CD4-positive, alpha-beta memory T cell (primary cell): ENCODE results near the gene MED22. TPM values are rescaled to one million over a fixed set of nuclear protein-coding genes. Genes with fewer than 3 reads are reported as not detected.
"Not testable (repeated sequence)": the region's sequence is repeated elsewhere in the genome, so short reads cannot be mapped to it uniquely, and the experiment has no call there.

Source experiments
- CTCF ChIA-PET: fragments of 350-600 bp; sonication (Branson Sonifier 250); formaldehyde crosslinking; loops from one replicate; lab custom pipeline; 2021; ENCODE audit warnings: inconsistent platforms; ENCODE audit not compliant: partially characterized antibody; lab: Charles Lee
- POLR2A ChIA-PET: fragments of 350-600 bp; sonication (Branson Sonifier 250); formaldehyde crosslinking; loops from one replicate; lab custom pipeline; 2021; ENCODE audit not compliant: partially characterized antibody; lab: Charles Lee
- DNase-seq, 5 donors: peaks; one replicate each; pipeline versions ENCODE4 v3.0.0 to v3.0.0-alpha.2; 2020 to 2022; ENCODE audit warnings: mixed read lengths in 1 of 5
- H3K27ac ChIP-seq: one replicate; pipeline ENCODE4 v1.7.0; 2013; ENCODE audit warnings: low read depth, low read length
- H3K27me3 ChIP-seq: 2 replicates; pipeline ENCODE4 v1.7.0; 2013; ENCODE audit warnings: mild to moderate bottlenecking, low read length, moderate library complexity; ENCODE audit not compliant: insufficient read depth
- H3K36me3 ChIP-seq: 2 replicates; pipeline ENCODE4 v1.7.0; 2013; ENCODE audit warnings: mild to moderate bottlenecking, low read length, moderate library complexity; ENCODE audit not compliant: insufficient read depth
- H3K4me1 ChIP-seq: 2 replicates; pipeline ENCODE4 v1.7.0; 2013; ENCODE audit warnings: mild to moderate bottlenecking, low read length, moderate library complexity; ENCODE audit not compliant: insufficient read depth
- H3K4me3 ChIP-seq, 2 donors: one replicate each; pipeline ENCODE4 v1.7.0; 2013; ENCODE audit warnings: low read length in 2 of 2, mild to moderate bottlenecking in 1 of 2
- H3K9me3 ChIP-seq, 2 donors: one replicate each; pipeline ENCODE4 v1.7.0; 2013; ENCODE audit warnings: low read length in 2 of 2, control low read depth in 1 of 2; ENCODE audit not compliant: control insufficient read depth in 1 of 2
- H3K27ac Mint-ChIP-seq, 7 donors: one replicate each; pipeline ENCODE4 v1.8.0; 2020 to 2021; ENCODE audit warnings: mixed read lengths in 7 of 7, mild to moderate bottlenecking in 6 of 7, inconsistent platforms in 3 of 7, moderate library complexity in 3 of 7
- H3K27me3 Mint-ChIP-seq, 2 donors: one replicate each; pipeline ENCODE4 v1.8.0; 2020 to 2021; ENCODE audit warnings: mixed read lengths in 2 of 2
- H3K36me3 Mint-ChIP-seq, 2 donors: one replicate each; pipeline ENCODE4 v1.8.0; 2020 to 2021; ENCODE audit warnings: mixed read lengths in 2 of 2, inconsistent platforms in 1 of 2, mild to moderate bottlenecking in 1 of 2
- H3K4me1 Mint-ChIP-seq, 4 donors: one replicate each; pipeline ENCODE4 v1.8.0; 2020 to 2021; ENCODE audit warnings: mixed read lengths in 4 of 4, mild to moderate bottlenecking in 1 of 4
- H3K4me3 Mint-ChIP-seq, 8 donors: one replicate each; pipeline ENCODE4 v1.8.0; 2020 to 2021; ENCODE audit warnings: mixed read lengths in 8 of 8, mild to moderate bottlenecking in 7 of 8, moderate library complexity in 6 of 8, inconsistent platforms in 3 of 8
- H3K9me3 Mint-ChIP-seq, 8 donors: one replicate each; pipeline ENCODE4 v1.8.0; 2020 to 2021; ENCODE audit warnings: mixed read lengths in 8 of 8, mild to moderate bottlenecking in 5 of 8, inconsistent platforms in 3 of 8, moderate library complexity in 1 of 8
- intact Hi-C: fragments of 100-400 bp; cut with micrococcal nuclease; formaldehyde crosslinking; loops from one replicate; pipeline ENCODE4 v1.15.1; 2023
- polyA plus RNA-seq, 2 donors: library from polyadenylated mRNA; unstranded; fragments of 300-500 nt; fragmentation: Illumina TruSeq; gene quantifications; one replicate each; pipeline ENCODE4 v1.2.3, GENCODE V29; 2021
- total RNA-seq, 2 experiments: library from RNA; stranded (reverse); gene quantifications; one replicate each; pipeline ENCODE4 v1.2.3, GENCODE V29; 2021

The MED22 gene
- total RNA-seq, result 10 to 100 TPM; 40.2 to 42.8 TPM
- 10 to 100 TPM in 1 of 2 donors, 1 to 10 TPM in 1; 8.1 to 16.0 TPM for polyA plus RNA-seq

DNA sequence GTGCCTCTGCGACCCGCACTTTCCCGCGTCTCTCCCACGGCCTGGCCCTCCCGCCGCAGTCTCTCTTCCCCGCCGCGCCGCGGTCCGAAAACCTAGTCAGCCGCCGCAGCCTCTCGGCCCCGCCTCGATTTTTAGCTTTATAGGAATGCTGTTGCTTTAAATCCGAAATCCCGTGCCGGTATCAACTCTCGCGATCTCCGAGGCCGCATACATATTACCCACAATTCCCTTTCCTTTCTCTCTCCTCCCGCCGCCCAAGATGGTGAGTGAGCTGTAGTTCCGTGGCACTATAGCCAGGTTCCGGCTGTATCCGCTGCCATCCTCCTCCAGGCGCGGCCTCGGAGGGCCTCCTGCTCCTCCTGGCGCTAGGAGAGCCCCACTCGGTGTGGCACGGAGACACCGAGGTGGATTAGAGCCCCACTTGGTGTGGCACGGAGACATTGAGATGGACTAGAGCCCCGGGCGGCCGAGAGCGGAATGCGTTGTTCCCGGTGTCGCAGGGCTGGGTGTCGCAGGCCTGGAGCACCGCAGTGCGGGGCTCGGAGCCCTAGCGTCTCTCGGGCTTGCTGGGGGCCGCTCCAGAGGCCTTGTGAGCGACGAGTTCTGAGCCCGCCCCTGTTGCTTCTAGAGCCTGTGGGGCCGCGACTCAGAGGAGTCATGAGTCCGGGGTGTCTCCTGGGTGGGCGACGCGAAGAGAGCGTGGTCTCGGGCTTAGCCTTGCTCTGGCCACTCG lies at the start of gene MED22, which contains the start of gene RPL7A:
Gene MED22 (minus strand): TSS at position 147 of the 733 bp plus-strand sequence. CDS start 1,469 bp downstream, outside the sequence.
Gene RPL7A (plus strand): TSS at position 234 of the 733 bp plus-strand sequence. CDS start 26 bp downstream, at position 260.
- peak within 1 kb of the TSS; percentile 88 for H3K27ac ChIP-seq
- no peaks in the 10 kb centered on the region for H3K27me3 ChIP-seq
- peaks cover 64% of the 10 kb centered on the region for H3K36me3 ChIP-seq
- Mint-ChIP-seq H3K27ac (peak within 1 kb of the TSS; percentile 93 to 99 (median 96)), H3K4me1 (peaks cover 21 to 47% (median 33%) of the 10 kb centered on the region in 4 donors), H3K27me3 (no peaks in the 10 kb centered on the region), H3K36me3 (peaks cover 37 to 65% of the 10 kb centered on the region in 2 donors), H3K4me3 (peak within 1 kb of the TSS; percentile 97 to 100 (median 98)), H3K9me3 (no peaks in the 10 kb centered on the region)
- peak; percentile 92 to 94 (median 92) for DNase-seq
- intact Hi-C loops, result loop anchor here (1.0 to 2.0 kb wide), 5 partner anchors 8 to 111 kb away; partner anchors contain the start of genes CACFD1, STKLD1, SURF1 and SURF2
- H3K4me1 ChIP-seq, result peaks cover 33% of the 10 kb centered on the region
- H3K4me3 ChIP-seq, result peak within 1 kb of the TSS; percentile 80 to 99
- no peaks in the 10 kb centered on the region for H3K9me3 ChIP-seq
- CTCF ChIA-PET, result interaction anchor here (1.0 to 1.7 kb wide), 4 partner anchors 9 to 26 kb away, joined by 4 to 9 read pairs (median 4); partner anchors contain the start of genes SURF1 and SURF2
- POLR2A ChIA-PET, result interaction anchor here (0.7 to 18.1 kb wide), 13 partner anchors 8 to 678 kb away, joined by 3 to 437 read pairs (median 6); partner anchors contain the start of genes AK8, CACFD1, DDX31 and GTF3C4

DNA sequence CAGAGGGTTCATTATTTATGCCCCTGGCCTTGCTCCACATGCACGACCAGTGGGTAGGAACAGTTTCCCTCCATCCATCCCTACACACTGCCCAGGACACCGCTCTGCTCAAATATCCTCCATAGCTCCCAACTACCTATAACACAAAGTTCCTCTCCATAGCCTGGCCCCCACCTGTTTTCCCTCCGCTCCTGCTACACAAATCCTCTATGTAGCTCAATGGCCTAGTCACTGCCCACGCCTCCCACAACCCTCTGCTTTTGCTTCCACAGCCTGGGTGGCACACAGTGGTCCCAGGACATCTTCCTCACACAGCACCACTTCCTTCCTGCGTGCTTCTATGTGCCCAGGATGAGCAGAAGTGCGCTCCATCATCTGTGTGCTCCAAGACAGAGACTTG lies 49.4 kb upstream of the MED22 start:
- Histone ChIP-seq H3K9me3 (no peaks in the 10 kb centered on the region), H3K4me3 (no peak overlapping the region), H3K36me3 (no peaks in the 10 kb centered on the region), H3K4me1 (no peaks in the 10 kb centered on the region), H3K27ac (no peak overlapping the region), H3K27me3 (no peaks in the 10 kb centered on the region)
- Mint-ChIP-seq H3K27ac (peak overlapping the region in 1 of 7 donors; percentile 2), H3K4me1 (peaks cover 0 to 3% (median 0%) of the 10 kb centered on the region in 4 donors), H3K36me3 (peaks cover 0 to 1% of the 10 kb centered on the region in 2 donors), H3K9me3 (no peaks in the 10 kb centered on the region), H3K27me3 (peaks cover 0 to 4% of the 10 kb centered on the region in 2 donors), H3K4me3 (no peak overlapping the region)
- ChIA-PET POLR2A (no interaction called here), CTCF (interaction anchor here (1.1 to 1.5 kb wide), 2 partner anchors 211 kb away, joined by 3 to 5 read pairs; no protein-coding TSS in a partner anchor)
- intact Hi-C loops, result no loop called here
- DNase-seq, result peak in 1 of 5 donors; percentile 23

DNA sequence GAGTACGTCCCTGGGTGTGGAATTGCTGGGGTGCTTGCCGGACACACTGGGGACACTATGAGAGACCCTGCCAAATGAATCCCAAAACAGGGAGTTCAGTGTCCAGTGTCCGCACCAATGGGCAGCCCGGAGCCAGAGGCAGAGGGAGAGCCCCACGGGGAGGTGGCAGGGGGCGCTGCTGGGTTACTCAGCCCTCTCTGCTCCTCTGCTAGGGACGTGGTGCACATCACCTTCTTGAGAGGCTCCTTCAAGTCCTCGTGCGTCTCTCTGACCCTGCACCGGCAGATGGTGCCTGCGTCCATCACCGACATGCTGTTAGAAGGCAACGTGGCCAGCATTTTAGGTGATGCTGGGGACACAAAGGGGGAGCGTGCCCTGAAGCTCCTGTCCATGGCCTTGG lies 49.0 kb upstream of the MED22 start:
- POLR2A ChIA-PET, result no interaction called here
- Histone ChIP-seq H3K9me3 (no peaks in the 10 kb centered on the region), H3K27me3 (no peaks in the 10 kb centered on the region), H3K36me3 (no peaks in the 10 kb centered on the region), H3K27ac (no peak overlapping the region), H3K4me3 (no peak overlapping the region), H3K4me1 (no peaks in the 10 kb centered on the region)
- DNase-seq, result peak in 1 of 5 donors; percentile 13
- Mint-ChIP-seq H3K9me3 (no peaks in the 10 kb centered on the region), H3K27ac (no peak overlapping the region), H3K36me3 (peaks cover 0 to under 1% of the 10 kb centered on the region in 2 donors), H3K4me1 (peaks cover 0 to 3% (median 0%) of the 10 kb centered on the region in 4 donors), H3K27me3 (peaks cover 0 to 4% of the 10 kb centered on the region in 2 donors), H3K4me3 (no peak overlapping the region)
- intact Hi-C loops, result no loop called here
- CTCF ChIA-PET, result interaction anchor here (1.1 kb wide), 1 partner anchor 211 kb away, joined by 3 read pairs; no protein-coding TSS in a partner anchor

GRCh38 chr9:133394687-133395271 lies 46.8 kb upstream of the MED22 start:
- Histone ChIP-seq H3K9me3 (no peaks in the 10 kb centered on the region), H3K4me1 (no peaks in the 10 kb centered on the region), H3K27ac (no peak overlapping the region), H3K27me3 (no peaks in the 10 kb centered on the region), H3K4me3 (no peak overlapping the region), H3K36me3 (no peaks in the 10 kb centered on the region)
- ChIA-PET POLR2A (no interaction called here), CTCF (no interaction called here)
- intact Hi-C loops, result no loop called here
- H3K27me3 Mint-ChIP-seq, result peaks cover 4 to 10% of the 10 kb centered on the region in 2 donors
- peaks cover 0 to 3% (median 0%) of the 10 kb centered on the region in 4 donors for H3K4me1 Mint-ChIP-seq
- no peaks in the 10 kb centered on the region for H3K9me3 Mint-ChIP-seq
- peak in 1 of 5 donors; percentile 5 for DNase-seq
- H3K27ac Mint-ChIP-seq, result no peak overlapping the region
- no peaks in the 10 kb centered on the region for H3K36me3 Mint-ChIP-seq
- no peak overlapping the region for H3K4me3 Mint-ChIP-seq

- intact Hi-C loops, result no loop called here
- ChIA-PET CTCF (no interaction called here), POLR2A (no interaction called here)
- no peak overlapping the region for H3K4me3 Mint-ChIP-seq
- Histone ChIP-seq H3K36me3 (no peaks in the 10 kb centered on the region), H3K9me3 (no peaks in the 10 kb centered on the region), H3K27me3 (no peaks in the 10 kb centered on the region), H3K4me1 (no peaks in the 10 kb centered on the region), H3K4me3 (no peak overlapping the region), H3K27ac (no peak overlapping the region)
- peaks cover 0 to 3% (median 0%) of the 10 kb centered on the region in 4 donors for H3K4me1 Mint-ChIP-seq
- H3K36me3 Mint-ChIP-seq, result no peaks in the 10 kb centered on the region
- no peaks in the 10 kb centered on the region for H3K9me3 Mint-ChIP-seq
- DNase-seq, result no peak
- peaks cover 4 to 12% of the 10 kb centered on the region in 2 donors for H3K27me3 Mint-ChIP-seq
- H3K27ac Mint-ChIP-seq, result no peak overlapping the region
Measured at GRCh38 chr9:133393399-133393798, 45.5 kb upstream of the MED22 start.

DNA sequence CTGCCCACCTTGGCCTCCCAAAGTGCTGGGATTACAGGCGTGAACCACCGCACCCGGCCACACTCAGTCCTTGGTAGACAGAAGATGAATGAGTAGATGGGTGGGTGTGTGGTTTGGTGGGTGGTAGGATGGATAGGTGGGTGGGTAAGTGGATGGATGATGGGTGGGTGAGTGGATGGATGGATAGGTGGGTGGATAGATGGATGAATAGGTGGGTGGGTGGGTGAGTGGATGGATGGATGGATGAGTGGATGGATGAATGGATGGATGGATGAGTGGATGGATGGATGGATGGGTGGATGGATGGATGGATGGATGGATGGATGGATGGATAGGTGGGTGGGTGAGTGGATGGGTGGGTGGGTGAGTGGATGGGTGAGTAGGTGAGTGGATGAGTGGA lies 44.4 kb upstream of the MED22 start:
- H3K27ac Mint-ChIP-seq, H3K4me3 Mint-ChIP-seq, intact Hi-C loops, H3K27ac ChIP-seq, H3K36me3 Mint-ChIP-seq, H3K36me3 ChIP-seq, H3K9me3 ChIP-seq, POLR2A ChIA-PET, H3K4me3 ChIP-seq, CTCF ChIA-PET, H3K4me1 Mint-ChIP-seq, H3K27me3 ChIP-seq, H3K9me3 Mint-ChIP-seq, H3K27me3 Mint-ChIP-seq, H3K4me1 ChIP-seq: not testable (repeated sequence)
- peak in 1 of 5 donors; percentile 11 for DNase-seq

DNA sequence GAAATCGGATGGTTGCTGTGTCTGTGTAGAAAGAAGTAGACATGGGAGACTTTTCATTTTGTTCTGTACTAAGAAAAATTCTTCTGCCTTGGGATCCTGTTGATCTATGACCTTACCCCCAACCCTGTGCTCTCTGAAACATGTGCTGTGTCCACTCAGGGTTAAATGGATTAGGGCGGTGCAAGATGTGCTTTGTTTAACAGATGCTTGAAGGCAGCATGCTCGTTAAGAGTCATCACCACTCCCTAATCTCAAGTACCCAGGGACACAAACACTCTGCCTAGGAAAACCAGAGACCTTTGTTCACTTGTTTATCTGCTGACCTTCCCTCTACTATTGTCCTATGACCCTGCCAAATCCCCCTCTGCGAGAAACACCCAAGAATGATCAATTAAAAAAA lies 43.5 kb upstream of the MED22 start:
- CTCF ChIA-PET, H3K9me3 ChIP-seq, H3K4me3 ChIP-seq, H3K27ac ChIP-seq, H3K36me3 ChIP-seq, intact Hi-C loops, H3K36me3 Mint-ChIP-seq, H3K4me3 Mint-ChIP-seq, H3K4me1 ChIP-seq, POLR2A ChIA-PET, H3K27ac Mint-ChIP-seq, H3K27me3 ChIP-seq, H3K27me3 Mint-ChIP-seq, DNase-seq, H3K4me1 Mint-ChIP-seq, H3K9me3 Mint-ChIP-seq: not testable (repeated sequence)
